GM23338 (cell line): ENCODE measurements around the gene PIK3C2G. TPM values are rescaled to one million over a fixed set of nuclear protein-coding genes. Genes with fewer than 3 reads are reported as not detected.
A peak's percentile ranks its signal among the peaks of the same experiment; 100 is the strongest.

Source experiments
- ATAC-seq: fragments of 200-7000 bp; cut with Tn5 transposase; 3 replicates; pipeline ENCODE4 v1.9.1; 2020
- DNase-seq: peaks from one replicate; pipeline ENCODE4 v3.0.0-alpha.2; 2015; ENCODE audit warnings: low spot score
- H2AFZ ChIP-seq: fragments of 200-600 bp; sonication (generic); 2 replicates; pipeline ENCODE4 v1.8.0; 2016; ENCODE audit warnings: antibody characterized with exemption, mild to moderate bottlenecking, moderate library complexity
- H3F3A ChIP-seq: fragments of 200-600 bp; sonication (generic); replicated peaks from 2 replicates; pipeline ENCODE4 v1.8.0; 2017; ENCODE audit warnings: antibody characterized with exemption, mixed run types, low read depth
- H3K27ac ChIP-seq: fragments of 200-600 bp; sonication (generic); 2 replicates; pipeline ENCODE4 v1.6.1; 2016; ENCODE audit warnings: low read depth
- H3K27me3 ChIP-seq: fragments of 200-600 bp; sonication (generic); 2 replicates; pipeline ENCODE4 v1.8.0; 2016; ENCODE audit warnings: mild to moderate bottlenecking, mixed run types, moderate library complexity; ENCODE audit not compliant: insufficient read depth
- H3K36me3 ChIP-seq: fragments of 200-600 bp; sonication (generic); 2 replicates; pipeline ENCODE4 v1.8.0; 2016; ENCODE audit warnings: mild to moderate bottlenecking; ENCODE audit not compliant: insufficient read depth
- H3K4me1 ChIP-seq: fragments of 200-600 bp; sonication (generic); 2 replicates; pipeline ENCODE4 v1.8.0; 2016; ENCODE audit warnings: mild to moderate bottlenecking, moderate library complexity; ENCODE audit not compliant: insufficient read depth
- H3K4me2 ChIP-seq: fragments of 200-600 bp; sonication (generic); 2 replicates; pipeline ENCODE4 v1.7.1; 2017; ENCODE audit warnings: mixed run types
- H3K4me3 ChIP-seq: fragments of 200-600 bp; sonication (generic); 2 replicates; pipeline ENCODE4 v1.6.1; 2016; ENCODE audit warnings: mixed run types
- H3K79me2 ChIP-seq: fragments of 200-600 bp; sonication (generic); replicated peaks from 2 replicates; pipeline ENCODE4 v1.8.0; 2017; ENCODE audit warnings: mild to moderate bottlenecking; ENCODE audit not compliant: insufficient read depth
- H3K9me2 ChIP-seq: fragments of 200-600 bp; sonication (generic); 2 replicates; pipeline ENCODE4 v1.8.0; 2017; ENCODE audit not compliant: insufficient read depth
- H4K20me1 ChIP-seq: fragments of 200-600 bp; sonication (generic); replicated peaks from 2 replicates; pipeline ENCODE4 v1.8.0; 2017; ENCODE audit warnings: mild to moderate bottlenecking; ENCODE audit not compliant: insufficient read depth
- H3K27ac Mint-ChIP-seq: 2 replicates; pipeline ENCODE4 v1.8.0; 2020; ENCODE audit warnings: inconsistent platforms, mild to moderate bottlenecking, moderate library complexity, mixed read lengths
- H3K27me3 Mint-ChIP-seq: 3 replicates; pipeline ENCODE4 v1.8.0; 2022; ENCODE audit warnings: low read depth, mild to moderate bottlenecking, moderate library complexity, mixed read lengths, inconsistent platforms; ENCODE audit not compliant: insufficient read depth, poor library complexity
- H3K36me3 Mint-ChIP-seq: 3 replicates; pipeline ENCODE4 v1.8.0; 2021; ENCODE audit warnings: low read depth, mild to moderate bottlenecking, inconsistent platforms, moderate library complexity, mixed read lengths
- H3K4me1 Mint-ChIP-seq: 3 replicates; pipeline ENCODE4 v1.8.0; 2020; ENCODE audit warnings: mild to moderate bottlenecking, inconsistent platforms, mixed read lengths
- H3K4me3 Mint-ChIP-seq: 3 replicates; pipeline ENCODE4 v1.8.0; 2021; ENCODE audit warnings: moderate library complexity, mild to moderate bottlenecking, inconsistent platforms, mixed read lengths
- H3K9me3 Mint-ChIP-seq: 3 replicates; pipeline ENCODE4 v1.8.0; 2020; ENCODE audit warnings: moderate library complexity, mild to moderate bottlenecking, inconsistent platforms, mixed read lengths
- CREB1 ChIP-seq: fragments of 250-450 bp; sonication (Bioruptor Pico); IDR thresholded peaks from 2 replicates; pipeline ENCODE4 v1.5.0; 2020; ENCODE audit warnings: low read depth, mild to moderate bottlenecking, moderate library complexity
- EZH2 ChIP-seq: fragments of 200-600 bp; sonication (generic); IDR thresholded peaks from one replicate; pipeline ENCODE4 v1.8.0; 2017; ENCODE audit warnings: antibody characterized with exemption, mild to moderate bottlenecking, low read depth; ENCODE audit not compliant: unreplicated experiment
- JUNB ChIP-seq: IDR thresholded peaks from one replicate; pipeline ENCODE4 v1.6.1; 2016; ENCODE audit warnings: antibody characterized with exemption; ENCODE audit not compliant: unreplicated experiment
- NANOG ChIP-seq: IDR thresholded peaks from 2 replicates; pipeline ENCODE4 v1.6.1; 2016; ENCODE audit warnings: antibody characterized with exemption, borderline replicate concordance
- POLR2AphosphoS5 ChIP-seq: IDR thresholded peaks from 2 replicates; pipeline ENCODE4 v1.6.1; 2016; ENCODE audit warnings: antibody characterized with exemption, low read depth
- REST ChIP-seq: IDR thresholded peaks from one replicate; pipeline ENCODE4 v1.6.1; 2018; ENCODE audit warnings: antibody characterized with exemption; ENCODE audit not compliant: unreplicated experiment
- STAT1 ChIP-seq: IDR thresholded peaks from one replicate; pipeline ENCODE4 v1.6.1; 2016; ENCODE audit warnings: antibody characterized with exemption; ENCODE audit not compliant: unreplicated experiment
- polyA plus RNA-seq: library from polyadenylated mRNA; unstranded; fragments of >200 nt; fragmentation: Nextera tagmentation; extraction: Ambion mirVana; gene quantifications from 2 replicates; pipeline ENCODE4 v1.2.1, GENCODE V29; 2016
- total RNA-seq: library from RNA; depleted of rRNA; stranded (reverse); fragments of >200 nt; shearing (Covaris generic); gene quantifications from 2 replicates; pipeline ENCODE4 v1.2.3, GENCODE V29; 2014
- TF ChIP-seq, protein P1 (sequence below), 2 experiments: fragments of 200-600 bp in 1 of 2; sonication (generic) in 1 of 2; conservative IDR thresholded peaks; 2 replicates each; pipeline versions ENCODE4 v1.5.1 to v1.6.1; 2016 to 2017; ENCODE audit warnings: antibody characterized with exemption in 2 of 2, low read depth in 2 of 2, mild to moderate bottlenecking in 2 of 2, moderate library complexity in 1 of 2
- TF ChIP-seq, protein P2 (sequence below): fragments of 250-450 bp; sonication (Bioruptor Pico); IDR thresholded peaks from 2 replicates; pipeline ENCODE4 v1.5.0; 2020; ENCODE audit warnings: mild to moderate bottlenecking, moderate library complexity

PIK3C2G gene
- total and polyA plus RNA-seq, 2 experiments from 2014 or later: not detected

DNA sequence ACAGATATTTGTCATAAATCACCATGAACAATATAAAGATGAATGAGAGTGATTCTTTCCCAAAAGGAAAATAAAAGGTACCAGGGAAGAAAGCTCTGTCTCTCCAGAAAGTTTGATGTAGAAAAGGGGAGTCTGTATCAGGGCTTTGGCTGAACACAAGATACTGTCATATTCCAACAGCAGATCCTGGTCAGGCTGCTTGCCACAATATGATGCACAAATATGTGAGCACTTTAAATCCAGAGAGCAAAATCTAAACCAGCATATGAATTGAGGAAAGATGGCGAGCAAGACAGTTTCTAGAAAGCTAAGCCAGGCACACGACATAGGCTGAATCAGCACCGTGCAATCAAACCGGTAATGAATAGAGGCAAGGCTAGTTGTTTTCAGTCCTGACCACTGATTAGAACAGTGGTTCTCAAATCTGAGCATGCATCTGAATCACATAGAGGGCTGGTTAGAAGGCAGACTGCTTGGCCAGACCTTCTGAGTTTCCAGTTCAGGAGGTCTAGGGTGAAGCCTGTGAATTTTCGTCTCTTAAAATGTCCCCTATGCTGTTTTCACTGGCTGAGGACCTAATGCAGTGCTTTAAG, 415.8 kb downstream of the PIK3C2G start:
- Histone ChIP-seq H3K9me2 (peaks cover 2% of the 10 kb centered on the region), H4K20me1 (no peaks in the 10 kb centered on the region), H3F3A (no peaks in the 10 kb centered on the region), H3K27ac (no peak overlapping the region), H3K4me1 (peaks cover 8% of the 10 kb centered on the region; the same call in 1 of the 2 replicates), H3K79me2 (no peaks in the 10 kb centered on the region), H3K27me3 (no peaks in the 10 kb centered on the region), H2AFZ (peak overlapping the region; percentile 60), H3K36me3 (no peaks in the 10 kb centered on the region), H3K4me2 (no peak overlapping the region), H3K4me3 (no peak overlapping the region)
- Mint-ChIP-seq H3K4me3 (no peak overlapping the region), H3K4me1 (peaks cover 3% of the 10 kb centered on the region; the same call in 2 of the 3 replicates), H3K27ac (no peak overlapping the region), H3K27me3 (no peaks in the 10 kb centered on the region), H3K36me3 (no peaks in the 10 kb centered on the region), H3K9me3 (no peaks in the 10 kb centered on the region)
- TF ChIP-seq, protein P1, sequence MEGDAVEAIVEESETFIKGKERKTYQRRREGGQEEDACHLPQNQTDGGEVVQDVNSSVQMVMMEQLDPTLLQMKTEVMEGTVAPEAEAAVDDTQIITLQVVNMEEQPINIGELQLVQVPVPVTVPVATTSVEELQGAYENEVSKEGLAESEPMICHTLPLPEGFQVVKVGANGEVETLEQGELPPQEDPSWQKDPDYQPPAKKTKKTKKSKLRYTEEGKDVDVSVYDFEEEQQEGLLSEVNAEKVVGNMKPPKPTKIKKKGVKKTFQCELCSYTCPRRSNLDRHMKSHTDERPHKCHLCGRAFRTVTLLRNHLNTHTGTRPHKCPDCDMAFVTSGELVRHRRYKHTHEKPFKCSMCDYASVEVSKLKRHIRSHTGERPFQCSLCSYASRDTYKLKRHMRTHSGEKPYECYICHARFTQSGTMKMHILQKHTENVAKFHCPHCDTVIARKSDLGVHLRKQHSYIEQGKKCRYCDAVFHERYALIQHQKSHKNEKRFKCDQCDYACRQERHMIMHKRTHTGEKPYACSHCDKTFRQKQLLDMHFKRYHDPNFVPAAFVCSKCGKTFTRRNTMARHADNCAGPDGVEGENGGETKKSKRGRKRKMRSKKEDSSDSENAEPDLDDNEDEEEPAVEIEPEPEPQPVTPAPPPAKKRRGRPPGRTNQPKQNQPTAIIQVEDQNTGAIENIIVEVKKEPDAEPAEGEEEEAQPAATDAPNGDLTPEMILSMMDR (conservative IDR thresholded peaks at IDR 0.05; ENCODE audit: low read depth in 2 of 2): no peak
- no peak for TF ChIP-seq EZH2
- no peak for TF ChIP-seq STAT1
- no peak for TF ChIP-seq CREB1 (CRISPR knock-in tag)
- TF ChIP-seq, protein P2, sequence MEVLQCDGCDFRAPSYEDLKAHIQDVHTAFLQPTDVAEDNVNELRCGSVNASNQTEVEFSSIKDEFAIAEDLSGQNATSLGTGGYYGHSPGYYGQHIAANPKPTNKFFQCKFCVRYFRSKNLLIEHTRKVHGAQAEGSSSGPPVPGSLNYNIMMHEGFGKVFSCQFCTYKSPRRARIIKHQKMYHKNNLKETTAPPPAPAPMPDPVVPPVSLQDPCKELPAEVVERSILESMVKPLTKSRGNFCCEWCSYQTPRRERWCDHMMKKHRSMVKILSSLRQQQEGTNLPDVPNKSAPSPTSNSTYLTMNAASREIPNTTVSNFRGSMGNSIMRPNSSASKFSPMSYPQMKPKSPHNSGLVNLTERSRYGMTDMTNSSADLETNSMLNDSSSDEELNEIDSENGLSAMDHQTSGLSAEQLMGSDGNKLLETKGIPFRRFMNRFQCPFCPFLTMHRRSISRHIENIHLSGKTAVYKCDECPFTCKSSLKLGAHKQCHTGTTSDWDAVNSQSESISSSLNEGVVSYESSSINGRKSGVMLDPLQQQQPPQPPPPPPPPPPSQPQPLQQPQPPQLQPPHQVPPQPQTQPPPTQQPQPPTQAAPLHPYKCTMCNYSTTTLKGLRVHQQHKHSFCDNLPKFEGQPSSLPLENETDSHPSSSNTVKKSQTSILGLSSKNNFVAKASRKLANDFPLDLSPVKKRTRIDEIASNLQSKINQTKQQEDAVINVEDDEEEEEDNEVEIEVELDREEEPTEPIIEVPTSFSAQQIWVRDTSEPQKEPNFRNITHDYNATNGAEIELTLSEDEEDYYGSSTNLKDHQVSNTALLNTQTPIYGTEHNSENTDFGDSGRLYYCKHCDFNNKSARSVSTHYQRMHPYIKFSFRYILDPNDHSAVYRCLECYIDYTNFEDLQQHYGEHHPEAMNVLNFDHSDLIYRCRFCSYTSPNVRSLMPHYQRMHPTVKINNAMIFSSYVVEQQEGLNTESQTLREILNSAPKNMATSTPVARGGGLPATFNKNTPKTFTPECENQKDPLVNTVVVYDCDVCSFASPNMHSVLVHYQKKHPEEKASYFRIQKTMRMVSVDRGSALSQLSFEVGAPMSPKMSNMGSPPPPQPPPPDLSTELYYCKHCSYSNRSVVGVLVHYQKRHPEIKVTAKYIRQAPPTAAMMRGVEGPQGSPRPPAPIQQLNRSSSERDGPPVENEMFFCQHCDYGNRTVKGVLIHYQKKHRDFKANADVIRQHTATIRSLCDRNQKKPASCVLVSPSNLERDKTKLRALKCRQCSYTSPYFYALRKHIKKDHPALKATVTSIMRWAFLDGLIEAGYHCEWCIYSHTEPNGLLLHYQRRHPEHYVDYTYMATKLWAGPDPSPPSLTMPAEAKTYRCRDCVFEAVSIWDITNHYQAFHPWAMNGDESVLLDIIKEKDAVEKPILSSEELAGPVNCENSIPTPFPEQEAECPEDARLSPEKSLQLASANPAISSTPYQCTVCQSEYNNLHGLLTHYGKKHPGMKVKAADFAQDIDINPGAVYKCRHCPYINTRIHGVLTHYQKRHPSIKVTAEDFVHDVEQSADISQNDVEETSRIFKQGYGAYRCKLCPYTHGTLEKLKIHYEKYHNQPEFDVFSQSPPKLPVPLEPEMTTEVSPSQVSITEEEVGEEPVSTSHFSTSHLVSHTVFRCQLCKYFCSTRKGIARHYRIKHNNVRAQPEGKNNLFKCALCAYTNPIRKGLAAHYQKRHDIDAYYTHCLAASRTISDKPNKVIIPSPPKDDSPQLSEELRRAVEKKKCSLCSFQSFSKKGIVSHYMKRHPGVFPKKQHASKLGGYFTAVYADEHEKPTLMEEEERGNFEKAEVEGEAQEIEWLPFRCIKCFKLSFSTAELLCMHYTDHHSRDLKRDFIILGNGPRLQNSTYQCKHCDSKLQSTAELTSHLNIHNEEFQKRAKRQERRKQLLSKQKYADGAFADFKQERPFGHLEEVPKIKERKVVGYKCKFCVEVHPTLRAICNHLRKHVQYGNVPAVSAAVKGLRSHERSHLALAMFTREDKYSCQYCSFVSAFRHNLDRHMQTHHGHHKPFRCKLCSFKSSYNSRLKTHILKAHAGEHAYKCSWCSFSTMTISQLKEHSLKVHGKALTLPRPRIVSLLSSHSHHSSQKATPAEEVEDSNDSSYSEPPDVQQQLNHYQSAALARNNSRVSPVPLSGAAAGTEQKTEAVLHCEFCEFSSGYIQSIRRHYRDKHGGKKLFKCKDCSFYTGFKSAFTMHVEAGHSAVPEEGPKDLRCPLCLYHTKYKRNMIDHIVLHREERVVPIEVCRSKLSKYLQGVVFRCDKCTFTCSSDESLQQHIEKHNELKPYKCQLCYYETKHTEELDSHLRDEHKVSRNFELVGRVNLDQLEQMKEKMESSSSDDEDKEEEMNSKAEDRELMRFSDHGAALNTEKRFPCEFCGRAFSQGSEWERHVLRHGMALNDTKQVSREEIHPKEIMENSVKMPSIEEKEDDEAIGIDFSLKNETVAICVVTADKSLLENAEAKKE (CRISPR knock-in tag): no peak
- TF ChIP-seq REST: no peak
- TF ChIP-seq JUNB: no peak
- no peak for TF ChIP-seq NANOG
- no peak for TF ChIP-seq POLR2AphosphoS5
- ATAC-seq: no peak
- DNase-seq: no peak
